ENCODE data around the gene ACSL5. TPM values are rescaled to one million over a fixed set of nuclear protein-coding genes. Genes with fewer than 3 reads are reported as not detected.

Gene ACSL5
- total RNA-seq, 4 donors from 2014 or later, result 2.2 to 7.0 (median 4.4) TPM

- intact Hi-C loops (cut with DNase I; ENCODE audit: low total_unique reads), result no loop called here
- TF ChIP-seq CTCF (IDR thresholded peaks at IDR 0.05) (no peak), POLR2A (IDR thresholded peaks at IDR 0.05) (no peak)
- no peak for DNase-seq (ENCODE audit: low spot score in 2 of 2)
- 94 to 96% methylated on average over 3 of the region's 3 CpGs for WGBS, 2 donors
- no peak overlapping the region for H3K4me3 ChIP-seq (ENCODE audit: low read depth, poor library complexity, severe bottlenecking)
Observed at GRCh38 chr10:112465299-112465883, 91.5 kb downstream of the ACSL5 start.

DNA sequence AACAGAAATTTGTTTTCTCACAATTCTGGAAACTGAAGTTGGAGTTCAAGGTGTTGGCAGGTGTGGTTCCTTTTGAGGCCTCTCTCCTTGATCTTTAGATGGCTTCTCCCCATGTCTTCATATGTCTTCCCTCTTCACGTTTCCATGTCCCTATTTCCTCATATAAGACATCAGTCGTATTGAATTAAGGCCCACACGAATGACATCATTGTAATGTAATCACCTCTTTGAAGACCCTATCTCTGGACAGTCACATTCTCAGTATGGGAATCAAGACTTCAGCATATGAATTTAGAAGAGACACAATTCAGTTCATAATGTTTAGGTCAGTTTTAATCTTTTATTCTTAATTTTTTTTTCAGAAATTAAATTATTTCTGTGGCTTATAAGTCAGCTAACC, 92.9 kb downstream of the ACSL5 start:
- intact Hi-C loops (cut with DNase I; ENCODE audit: low total_unique reads), result no loop called here
- TF ChIP-seq POLR2A (IDR thresholded peaks at IDR 0.05) (no peak), CTCF (IDR thresholded peaks at IDR 0.05) (no peak)
- no peak for DNase-seq (ENCODE audit: low spot score in 2 of 2)
- WGBS, 2 donors, result 93 to 95% methylated on average over 3 of the region's 3 CpGs
- H3K4me3 ChIP-seq (ENCODE audit: low read depth, poor library complexity, severe bottlenecking), result no peak overlapping the region

DNA sequence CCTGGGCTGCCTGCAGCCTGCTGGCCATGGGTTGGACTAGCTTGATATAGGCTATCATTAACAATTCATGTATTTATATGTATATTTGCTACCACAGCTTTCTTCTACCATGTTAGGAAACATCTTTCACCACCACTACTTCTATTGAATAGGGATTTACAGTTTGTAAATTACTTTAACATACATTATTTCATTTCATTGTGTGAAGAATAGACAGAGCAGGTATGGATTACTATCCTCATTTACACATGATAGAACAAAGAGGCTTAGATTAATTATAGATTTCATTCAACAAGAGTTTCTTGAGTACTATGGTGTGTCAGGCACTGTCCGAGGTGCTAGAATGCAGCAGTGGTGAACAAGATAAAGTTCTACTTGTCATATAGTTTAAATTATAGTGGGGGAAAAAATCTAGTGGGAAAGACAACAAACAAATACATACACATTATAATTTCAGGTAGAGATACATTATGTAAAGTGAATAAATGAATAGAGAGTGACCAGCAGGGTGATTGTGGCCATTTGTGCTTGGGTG, 93.7 kb downstream of the ACSL5 start:
- TF ChIP-seq CTCF (IDR thresholded peaks at IDR 0.05) (no peak), POLR2A (IDR thresholded peaks at IDR 0.05) (no peak)
- 91 to 92% methylated on average over 1 of the region's 1 CpG for WGBS, 2 donors
- no peak overlapping the region for H3K4me3 ChIP-seq (ENCODE audit: low read depth, poor library complexity, severe bottlenecking)
- intact Hi-C loops (cut with DNase I; ENCODE audit: low total_unique reads), result no loop called here
- DNase-seq (ENCODE audit: low spot score in 2 of 2), result no peak

DNA sequence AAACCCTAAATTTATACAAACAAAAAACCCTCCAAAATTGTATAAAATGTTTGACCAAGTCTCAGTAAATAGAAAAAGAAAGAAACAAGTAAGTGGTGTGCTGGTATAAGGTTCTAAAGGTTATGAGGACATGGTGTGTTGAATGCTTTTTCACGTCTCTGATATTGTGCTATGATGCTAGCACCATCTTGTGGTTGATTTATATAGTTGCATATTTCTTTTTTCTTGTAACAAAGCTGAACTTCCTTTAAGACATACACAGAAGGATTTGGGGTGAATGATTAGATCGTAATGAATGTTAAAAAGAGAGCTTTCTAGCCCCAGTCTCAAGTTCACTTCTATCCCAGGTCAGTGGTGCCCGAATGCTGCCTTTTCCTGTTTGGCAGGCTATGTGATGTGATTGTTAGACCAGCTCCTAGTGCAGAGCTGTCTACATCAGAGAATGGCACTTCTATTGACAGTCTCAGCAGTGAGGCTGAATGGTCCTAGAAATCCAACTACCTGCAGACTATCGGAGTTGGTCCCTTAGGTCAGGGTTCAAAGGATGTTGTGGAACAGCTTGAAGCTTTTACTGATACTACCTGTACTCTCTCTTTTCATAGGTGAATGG, 98.1 kb downstream of the ACSL5 start:
- TF ChIP-seq POLR2A (IDR thresholded peaks at IDR 0.05) (no peak), CTCF (IDR thresholded peaks at IDR 0.05) (peak in 1 of 3 donors; percentile 17)
- DNase-seq (ENCODE audit: low spot score in 2 of 2), result no peak
- intact Hi-C loops (cut with DNase I; ENCODE audit: low total_unique reads), result no loop called here
- WGBS, 2 donors, result 20 to 22% methylated on average over 4 of the region's 4 CpGs
- H3K4me3 ChIP-seq (ENCODE audit: low read depth, poor library complexity, severe bottlenecking), result no peak overlapping the region

GRCh38 chr10:112475575-112476218, 101.8 kb downstream of the ACSL5 start:
- TF ChIP-seq POLR2A (IDR thresholded peaks at IDR 0.05), result no peak
- no peak for TF ChIP-seq CTCF (IDR thresholded peaks at IDR 0.05)
- no peak for DNase-seq (ENCODE audit: low spot score in 2 of 2)
- intact Hi-C loops (cut with DNase I; ENCODE audit: low total_unique reads), result no loop called here
- H3K4me3 ChIP-seq (ENCODE audit: low read depth, poor library complexity, severe bottlenecking), result no peak overlapping the region
- 69 to 72% methylated on average over 3 of the region's 3 CpGs for WGBS, 2 donors

Other genes starting within 250 kb of the ACSL5 start
- gene GPAM, start 190.4 kb upstream of the ACSL5 start, total RNA-seq, result 1 to 10 TPM; 3.1 to 7.0 (median 4.7) TPM
- not detected for gene TECTB, start 90.7 kb upstream of the ACSL5 start, total RNA-seq
- 10 to 100 TPM in 3 of 4 donors, 1 to 10 TPM in 1; 10.0 to 30.6 (median 15.8) TPM for gene ZDHHC6, start 72.8 kb downstream of the ACSL5 start, total RNA-seq
- 10 to 100 TPM; 30.8 to 85.7 (median 35.6) TPM for gene VTI1A, start 73.1 kb downstream of the ACSL5 start, total RNA-seq

Data from lower leg skin (tissue), 4 donors.